NCI-H748 (cell line): ENCODE results near the gene RAB40C.

Experiments
- DNase-seq: peaks from one replicate; lab custom pipeline; 2025; ENCODE audit not compliant: unreplicated experiment; lab: John Stamatoyannopoulos, UW

RAB40C gene

GRCh38 chr16:666572-666971 lies 76.7 kb downstream of the RAB40C start:
- no peak for DNase-seq

- DNase-seq = no peak
Measured at GRCh38 chr16:667113-667779, 77.4 kb downstream of the RAB40C start.

- peak; percentile 90 for DNase-seq
Measured at GRCh38 chr16:667780-668518, 78.1 kb downstream of the RAB40C start, which contains the start of gene RHOT2. TSS of gene RHOT2 (plus strand) at chr16:668132. CDS start at chr16:668200, 68 bp downstream.

- DNase-seq = no peak
Measured at GRCh38 chr16:668519-669171, 78.8 kb downstream of the RAB40C start.

- DNase-seq = no peak
Measured at GRCh38 chr16:669666-670065, 79.8 kb downstream of the RAB40C start.

GRCh38 chr16:670485-671352 lies 80.9 kb downstream of the RAB40C start:
- no peak for DNase-seq

- no peak for DNase-seq
Measured at GRCh38 chr16:671353-672131, 81.7 kb downstream of the RAB40C start.

- no peak for DNase-seq
Measured at GRCh38 chr16:672371-672770, 82.5 kb downstream of the RAB40C start.

- no peak for DNase-seq
Measured at GRCh38 chr16:672851-673250, 83.0 kb downstream of the RAB40C start.

GRCh38 chr16:673399-673991 lies 83.6 kb downstream of the RAB40C start:
- DNase-seq = no peak

GRCh38 chr16:674214-674881 lies 84.5 kb downstream of the RAB40C start:
- DNase-seq = no peak

GRCh38 chr16:674968-675883 lies 85.4 kb downstream of the RAB40C start, which contains the start of gene RHBDL1:
TSS of gene RHBDL1 (plus strand) at chr16:675671. CDS start at chr16:675791, 120 bp downstream.
- peak; percentile 20 for DNase-seq

GRCh38 chr16:675884-676564 lies 86.2 kb downstream of the RAB40C start:
- DNase-seq = no peak

- DNase-seq = no peak
Measured at GRCh38 chr16:676565-676902, 86.7 kb downstream of the RAB40C start.

GRCh38 chr16:676913-677312 lies 87.0 kb downstream of the RAB40C start:
- peak; percentile 86 for DNase-seq

- DNase-seq = peak; percentile 79
Measured at GRCh38 chr16:677316-678190, 87.7 kb downstream of the RAB40C start.
